Hematopoietic multipotent progenitor cell treated with erythropoietin and hydrocortisone succinate and interleukin-3 and kit ligand, for 15 days (in vitro differentiated cells): Measurements from ENCODE around the gene HHATL.

ENCODE experiments used
- DNase-seq: peaks from one replicate; pipeline ENCODE4 v3.0.0-alpha.2; 2015; ENCODE audit warnings: low spot score

The HHATL gene

DNA sequence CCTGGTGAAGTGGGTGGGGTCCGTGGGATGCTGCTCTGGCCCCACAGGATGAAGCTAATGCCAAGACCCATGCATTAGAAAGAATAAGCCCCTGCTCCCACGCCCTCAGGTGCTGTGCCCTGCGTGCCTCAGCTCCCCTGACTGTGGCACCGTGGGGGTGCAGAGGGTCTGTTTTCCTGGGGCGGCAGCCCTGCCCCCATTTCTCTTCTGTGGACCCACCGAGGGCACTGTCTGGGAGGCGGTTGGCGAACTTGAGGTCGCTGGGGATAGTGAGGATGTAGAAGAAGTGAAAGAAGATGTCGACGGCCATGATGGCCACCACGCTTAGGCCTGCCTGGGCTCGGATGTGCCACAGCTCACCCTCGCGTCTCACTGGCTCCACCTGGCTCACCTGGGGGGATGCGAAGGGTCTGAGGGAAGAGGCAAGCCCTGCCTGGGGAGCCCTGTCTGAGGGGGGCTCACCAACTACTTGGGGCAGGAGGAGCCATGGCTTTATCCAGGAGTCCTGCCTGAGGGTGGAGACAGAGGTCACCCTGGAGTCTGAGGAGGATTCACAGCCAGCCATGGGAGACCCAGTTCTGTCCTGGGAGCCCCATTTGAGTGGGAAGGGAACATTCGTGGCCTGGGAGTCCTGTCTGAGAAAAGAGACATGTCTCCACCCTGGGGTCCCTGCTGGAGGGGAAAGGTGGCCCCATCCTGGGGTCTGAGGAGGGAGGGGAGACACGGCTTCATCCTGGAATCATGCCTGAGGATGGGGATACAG lies 5.1 kb downstream of the HHATL start:
- DNase-seq: no peak

DNA sequence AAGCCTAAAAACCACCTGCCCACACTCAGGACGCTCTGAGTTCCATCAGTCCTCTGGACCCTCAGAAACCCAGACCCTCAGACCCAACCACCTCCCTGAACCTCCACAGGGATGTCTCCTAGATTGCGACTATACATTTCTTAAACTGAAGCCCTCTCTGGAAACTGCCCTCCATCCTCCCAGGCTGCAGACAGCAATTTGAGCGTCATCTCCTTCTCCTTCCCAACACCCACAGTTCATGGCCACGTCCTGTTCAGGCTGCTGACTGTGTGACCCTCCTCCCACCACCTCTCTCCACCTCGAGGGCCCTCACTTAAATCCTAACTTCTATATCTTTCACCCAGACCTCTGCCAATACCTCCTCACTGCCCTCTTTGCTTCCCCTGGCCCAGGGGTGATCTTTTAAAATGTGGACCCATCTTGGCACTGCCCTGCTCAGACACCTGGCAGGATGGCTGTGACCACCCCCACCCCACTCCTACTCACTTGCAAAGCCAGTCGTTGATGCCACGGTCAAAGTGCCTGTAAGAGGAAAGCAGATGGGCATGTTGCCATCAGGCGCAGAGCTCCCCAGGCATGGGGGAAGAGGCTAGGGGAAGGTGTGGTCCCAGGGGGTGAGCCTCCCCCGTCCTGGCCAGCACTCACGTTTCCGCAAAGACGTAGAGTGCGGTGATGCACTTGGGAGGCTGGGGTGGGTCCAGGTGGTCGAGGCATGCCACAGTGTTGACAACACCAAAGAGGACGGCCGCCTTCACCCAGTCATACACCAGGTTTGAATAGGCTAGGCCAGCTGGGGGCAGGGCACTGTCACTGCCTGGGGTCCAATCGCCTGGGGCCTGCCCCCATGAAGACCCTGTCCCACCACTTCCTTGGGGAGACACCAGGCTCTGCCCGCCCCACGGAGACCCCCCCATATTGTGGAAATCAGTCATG lies 6.0 kb downstream of the HHATL start:
- no peak for DNase-seq

GRCh38 chr3:42694366-42694765 lies 8.2 kb downstream of the HHATL start:
- DNase-seq: no peak

DNA sequence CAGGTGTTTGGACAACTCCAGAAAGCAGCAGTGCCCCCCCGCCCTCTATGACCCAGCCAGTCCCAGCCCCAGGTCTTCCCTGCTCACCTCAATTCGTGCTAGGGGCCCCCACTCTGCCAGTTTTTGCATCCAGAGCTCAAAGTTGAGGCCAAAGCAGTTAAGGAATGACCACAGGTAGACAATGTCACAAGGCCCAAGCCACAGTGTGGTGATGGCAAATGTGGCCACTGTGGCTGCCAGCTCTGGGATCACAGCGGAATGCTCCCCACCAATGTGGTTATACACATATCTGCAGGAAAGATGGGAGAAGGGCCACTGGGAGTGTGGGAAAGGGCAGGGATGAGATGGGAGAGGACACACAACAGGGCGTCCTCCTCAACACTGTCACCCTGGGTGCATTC lies 9.1 kb downstream of the HHATL start:
- no peak for DNase-seq

DNA sequence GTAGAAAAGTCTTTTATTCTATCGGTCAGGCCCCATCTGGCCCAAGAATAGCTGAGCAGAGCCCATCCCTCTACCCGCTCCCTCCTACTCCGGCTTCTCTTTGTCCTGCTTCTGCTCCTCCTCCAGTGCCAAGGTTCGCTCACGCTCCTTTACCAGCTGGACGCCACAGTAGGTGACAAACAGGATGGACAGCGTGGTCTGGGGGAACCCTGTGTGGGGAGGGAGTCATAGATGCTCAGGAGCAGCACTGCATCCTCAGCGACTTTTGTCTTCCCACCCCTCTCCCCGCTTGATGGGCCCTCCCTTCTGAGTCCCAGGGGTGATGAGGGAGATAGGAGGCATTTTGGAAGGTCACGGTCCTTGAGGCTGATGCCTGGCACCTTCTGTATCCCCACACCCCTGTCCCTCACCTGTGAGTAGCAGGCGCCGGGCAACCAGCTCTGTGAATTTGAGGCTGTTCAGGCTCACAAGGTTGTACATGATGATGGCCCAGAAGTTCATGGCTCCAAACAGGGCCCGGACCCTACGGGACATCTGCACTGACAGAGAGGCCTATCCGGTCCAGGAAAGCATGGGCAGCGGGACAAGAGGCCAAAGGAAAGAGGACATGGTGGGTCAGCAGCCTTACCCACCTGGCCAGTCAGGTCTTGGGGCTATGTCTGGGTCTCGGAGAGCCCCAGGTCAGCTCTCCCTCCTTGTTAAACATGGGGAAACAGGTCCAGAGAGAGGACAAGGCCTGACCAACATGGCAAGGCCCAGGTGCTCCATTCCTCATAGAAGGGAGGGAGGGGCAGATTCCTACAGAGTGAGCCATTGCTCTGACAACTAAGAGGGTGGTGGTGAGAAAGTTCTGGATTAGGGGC lies 9.7 kb downstream of the HHATL start:
- DNase-seq: no peak

DNA sequence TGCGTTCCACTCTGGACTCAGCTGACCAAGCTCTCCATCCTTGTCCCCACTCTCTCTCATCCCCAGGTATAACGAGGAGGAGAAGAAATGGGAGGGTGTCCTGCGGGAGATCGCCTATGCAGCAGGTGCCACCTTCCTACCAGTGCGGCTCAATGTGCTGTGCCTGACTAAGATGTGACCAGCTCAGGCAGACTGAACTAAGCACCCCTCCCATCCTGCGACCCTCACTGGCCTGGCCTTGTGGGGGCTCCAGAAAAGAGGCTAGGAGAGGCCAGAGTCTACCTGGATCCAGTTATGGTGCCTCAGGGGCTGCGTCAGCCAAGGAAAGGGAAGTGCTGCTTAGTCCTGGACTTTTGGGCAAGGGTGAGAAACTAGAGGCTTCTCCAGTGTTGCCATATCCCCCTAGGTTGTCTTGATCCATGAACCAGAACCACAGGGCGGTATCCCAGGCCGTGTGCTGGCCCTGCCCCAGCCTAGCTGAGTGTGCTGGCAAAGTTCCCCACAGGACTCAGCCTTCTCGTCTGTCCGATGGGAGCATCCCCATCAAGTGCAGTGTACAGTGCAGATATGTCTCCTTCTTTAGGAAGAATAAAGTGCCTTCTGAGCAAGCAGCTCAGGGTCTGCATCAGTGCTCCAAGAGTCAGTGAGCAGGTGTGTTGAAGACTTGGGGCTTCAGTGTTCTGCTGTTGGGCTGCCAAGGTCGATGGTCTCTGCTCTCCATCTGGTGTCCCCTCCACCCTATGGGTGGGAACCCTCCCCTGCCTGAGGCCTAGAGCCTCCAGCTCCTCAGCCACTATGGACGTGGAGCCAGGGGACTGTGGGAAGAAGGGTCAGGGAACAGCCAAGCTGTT lies 10.6 kb downstream of the HHATL start:
- no peak for DNase-seq

DNA sequence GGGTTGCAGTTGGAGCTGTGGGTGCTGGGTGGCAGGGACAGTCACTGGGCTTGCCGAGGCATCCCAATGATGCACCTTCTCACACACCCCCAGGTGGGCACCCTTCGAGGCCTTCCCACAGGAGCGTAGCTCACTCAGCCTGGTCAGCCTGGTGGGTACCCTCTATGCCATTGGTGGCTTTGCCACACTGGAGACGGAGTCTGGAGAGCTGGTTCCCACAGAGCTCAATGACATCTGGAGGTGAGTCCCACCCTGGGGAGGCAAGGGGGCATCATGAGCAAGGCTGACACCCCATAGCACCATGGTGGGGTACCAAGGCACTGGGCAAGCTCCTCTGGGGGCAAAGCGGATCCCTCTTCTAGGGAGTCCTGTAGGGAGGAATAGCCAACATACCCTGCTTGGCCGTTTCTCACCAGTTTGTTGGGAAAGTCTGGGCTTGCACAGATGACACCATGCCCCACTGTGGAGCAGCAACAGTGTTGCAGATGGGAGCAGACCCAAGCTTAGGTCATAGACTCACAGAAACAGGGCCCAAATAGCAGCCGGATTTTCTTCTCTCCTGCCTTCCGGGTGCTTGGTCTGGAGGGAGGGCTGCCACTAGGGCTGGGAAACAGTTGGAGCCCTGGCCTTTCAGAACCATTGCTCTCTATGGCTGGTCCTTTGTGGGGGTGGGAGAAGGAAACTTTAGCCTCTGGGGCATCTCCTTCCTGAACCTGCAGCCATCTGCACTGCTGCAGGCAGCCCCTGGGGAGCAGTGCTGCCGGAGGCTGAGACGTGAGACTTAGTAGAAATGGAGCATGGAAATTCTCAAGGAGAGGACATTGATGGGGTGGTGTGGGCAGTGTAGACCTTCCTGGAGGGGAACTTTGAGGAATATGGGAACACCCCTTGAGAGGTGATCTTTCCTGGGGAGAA lies 11.6 kb downstream of the HHATL start:
- no peak for DNase-seq

GRCh38 chr3:42690191-42690590 lies 12.4 kb downstream of the HHATL start:
- DNase-seq: no peak

DNA sequence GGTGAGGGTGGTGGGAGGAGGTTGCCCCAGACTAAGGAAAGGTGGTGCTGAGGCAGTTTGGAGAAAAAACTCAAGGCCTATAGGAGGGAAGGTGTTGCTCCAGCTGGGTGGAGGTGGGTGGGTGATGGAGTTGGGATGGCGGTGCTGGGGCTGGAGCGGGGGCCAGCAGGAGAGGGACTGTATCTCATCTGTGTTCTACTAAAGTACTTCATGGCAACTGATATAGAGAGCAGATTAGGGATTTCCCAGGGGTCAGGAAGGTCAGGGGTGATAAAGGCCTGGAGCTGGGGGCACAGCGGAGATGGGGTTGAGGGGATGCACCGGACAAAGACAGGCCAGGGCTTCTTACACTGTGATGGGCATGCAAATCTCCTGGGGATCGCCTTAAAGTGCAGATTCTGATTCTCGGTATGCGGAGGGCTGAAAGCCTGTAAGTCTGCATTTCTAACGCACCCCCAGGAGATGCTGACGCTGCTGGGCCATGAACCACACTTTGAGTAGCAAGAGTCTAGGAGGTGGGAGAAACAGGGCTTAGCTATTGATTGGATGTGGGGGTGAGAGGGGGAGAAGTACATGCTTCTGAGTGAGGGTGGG lies 13.1 kb downstream of the HHATL start:
- DNase-seq: no peak

DNA sequence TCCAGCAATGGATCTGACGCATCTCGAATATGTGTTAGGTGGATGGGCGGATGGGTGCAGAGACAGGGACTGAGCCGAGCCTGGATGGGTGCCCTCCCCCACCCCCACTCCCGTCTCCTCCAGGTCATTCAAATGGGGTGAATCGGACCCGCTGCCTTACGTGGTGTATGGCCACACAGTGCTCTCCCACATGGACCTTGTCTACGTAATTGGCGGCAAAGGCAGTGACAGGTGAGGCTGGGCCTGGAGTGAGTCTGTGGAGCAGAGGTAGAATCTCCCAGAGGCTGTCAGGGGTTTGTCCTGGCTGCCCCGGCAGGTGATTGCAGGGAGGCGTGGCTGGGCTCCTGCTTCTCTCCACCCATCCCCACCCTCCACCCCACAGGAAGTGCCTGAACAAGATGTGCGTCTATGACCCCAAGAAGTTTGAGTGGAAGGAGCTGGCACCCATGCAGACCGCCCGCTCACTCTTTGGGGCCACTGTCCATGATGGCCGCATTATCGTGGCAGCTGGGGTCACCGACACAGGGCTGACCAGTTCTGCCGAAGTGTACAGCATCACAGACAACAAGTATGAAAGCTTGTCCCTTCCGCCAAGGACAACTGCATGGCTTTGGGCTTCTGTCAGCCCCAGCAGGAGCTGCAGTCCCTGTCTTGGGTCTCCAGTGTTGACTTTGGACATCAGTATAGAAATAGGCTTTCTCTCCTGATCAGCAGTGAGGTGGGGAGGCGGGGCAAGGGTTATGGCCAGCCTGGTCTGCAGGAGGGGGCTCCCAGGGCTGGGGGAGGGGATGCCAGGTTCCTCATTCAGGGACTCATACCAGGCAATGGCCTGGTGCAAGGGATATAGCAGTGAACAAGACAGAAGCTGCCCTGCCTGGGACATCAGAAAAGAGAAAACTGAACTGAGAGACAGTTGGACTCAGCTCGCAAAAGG lies 13.8 kb downstream of the HHATL start:
- DNase-seq: no peak

DNA sequence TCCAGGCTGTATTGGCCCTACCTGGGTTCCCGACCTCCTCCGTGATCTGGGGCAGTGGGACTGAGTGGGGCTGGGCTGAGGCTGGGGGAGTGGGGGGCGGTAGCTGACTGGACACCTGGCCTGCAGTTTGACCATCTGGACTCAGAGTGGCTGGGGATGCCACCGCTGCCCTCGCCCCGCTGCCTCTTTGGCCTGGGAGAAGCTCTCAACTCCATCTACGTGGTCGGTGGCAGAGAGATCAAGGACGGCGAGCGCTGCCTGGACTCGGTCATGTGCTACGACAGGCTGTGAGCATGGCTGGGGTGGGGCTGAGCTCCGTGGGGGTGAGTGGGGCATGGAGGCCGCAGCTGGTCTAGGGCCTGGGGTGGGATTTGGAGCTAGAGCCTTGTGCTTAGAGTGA lies 14.6 kb downstream of the HHATL start:
- DNase-seq: no peak

DNA sequence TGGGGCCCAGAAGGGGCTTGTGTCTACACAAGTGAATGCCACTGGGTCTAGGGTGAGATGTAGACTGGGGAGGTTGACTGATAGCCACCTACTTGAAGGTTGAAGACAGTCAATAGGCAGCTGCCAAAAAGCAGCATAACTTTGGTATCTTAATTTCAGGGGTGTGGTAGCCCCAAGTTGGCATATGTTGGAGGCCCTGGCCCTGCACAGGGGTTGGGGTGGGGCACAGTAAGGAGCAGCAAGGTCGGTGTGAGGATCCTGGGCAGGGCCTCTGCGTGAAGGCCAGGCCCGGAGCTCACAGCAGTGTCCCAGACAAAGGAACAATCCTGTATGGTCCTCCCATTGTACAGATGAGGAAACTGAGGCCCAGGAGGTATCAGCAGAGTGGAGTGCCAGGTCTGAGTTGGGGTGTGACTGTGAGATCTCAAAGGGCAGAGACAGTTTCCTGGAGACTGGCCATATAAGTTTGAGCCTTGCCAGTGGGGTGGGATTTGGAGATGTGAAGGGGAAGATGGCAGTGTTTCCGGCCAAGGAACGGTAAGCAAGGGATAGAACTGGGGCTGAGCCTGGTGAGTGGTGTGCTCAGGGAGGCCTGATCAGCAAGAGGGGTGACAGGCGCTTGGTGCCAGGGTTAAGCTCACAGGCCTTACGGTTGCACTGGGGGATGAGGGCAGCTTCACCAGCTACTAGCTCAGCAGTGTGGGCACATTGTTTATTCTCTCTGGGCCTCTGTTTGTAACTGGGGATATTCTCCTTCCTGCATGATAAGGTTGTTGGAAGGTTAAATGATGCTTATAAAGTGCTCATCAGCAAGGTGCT lies 15.6 kb downstream of the HHATL start:
- no peak for DNase-seq

- no peak for DNase-seq
Measured at GRCh38 chr3:42685891-42686820, 16.4 kb downstream of the HHATL start.

GRCh38 chr3:42685363-42685881 lies 17.2 kb downstream of the HHATL start, which contains the start of gene KLHL40:
TSS of gene KLHL40 (plus strand) at chr3:42685537. CDS start at chr3:42685619, 82 bp downstream.
- no peak for DNase-seq

- DNase-seq: no peak
Measured at GRCh38 chr3:42684632-42685362, 17.8 kb downstream of the HHATL start.
